Thyroid gland (tissue), 4 donors: ENCODE data around the gene COX8A.

Experiments
- POLR2A ChIP-seq, 2 donors: fragments of 450-650 bp; IDR thresholded peaks; one replicate each; pipeline ENCODE4 v1.6.1; 2017; ENCODE audit warnings: antibody characterized with exemption in 2 of 2, mild to moderate bottlenecking in 2 of 2, moderate library complexity in 1 of 2
- TF ChIP-seq, protein P1 (sequence below), 6 experiments: fragments of 200-600 bp in 3 of 6; fragments of 450-650 bp in 3 of 6; sonication (generic) in 3 of 6; IDR thresholded peaks; one replicate each; pipeline ENCODE4 v1.5.1; 2016 to 2019; ENCODE audit warnings: antibody characterized with exemption in 6 of 6, mild to moderate bottlenecking in 2 of 6, inconsistent platforms in 1 of 6, moderate library complexity in 1 of 6

DNA sequence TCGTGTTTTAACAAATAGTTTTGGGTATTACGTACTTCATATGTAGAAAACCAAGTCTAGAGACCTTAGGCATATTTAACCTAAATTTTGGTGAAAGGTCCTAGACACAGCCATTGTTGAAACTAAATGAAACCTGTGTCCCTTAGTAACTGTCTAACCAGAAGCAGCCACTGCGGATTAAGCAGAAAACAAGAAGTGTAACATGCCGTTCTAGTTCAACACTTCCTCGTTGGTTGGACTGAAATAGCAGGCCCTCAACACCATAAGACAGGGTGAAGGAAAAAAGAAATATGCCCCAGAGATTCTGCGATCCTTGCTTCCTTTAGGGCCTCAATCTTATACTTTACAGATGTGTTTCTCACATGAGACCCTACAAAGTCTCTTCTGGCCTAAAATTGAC lies 33.6 kb upstream of the COX8A start:
- TF ChIP-seq, protein P1, sequence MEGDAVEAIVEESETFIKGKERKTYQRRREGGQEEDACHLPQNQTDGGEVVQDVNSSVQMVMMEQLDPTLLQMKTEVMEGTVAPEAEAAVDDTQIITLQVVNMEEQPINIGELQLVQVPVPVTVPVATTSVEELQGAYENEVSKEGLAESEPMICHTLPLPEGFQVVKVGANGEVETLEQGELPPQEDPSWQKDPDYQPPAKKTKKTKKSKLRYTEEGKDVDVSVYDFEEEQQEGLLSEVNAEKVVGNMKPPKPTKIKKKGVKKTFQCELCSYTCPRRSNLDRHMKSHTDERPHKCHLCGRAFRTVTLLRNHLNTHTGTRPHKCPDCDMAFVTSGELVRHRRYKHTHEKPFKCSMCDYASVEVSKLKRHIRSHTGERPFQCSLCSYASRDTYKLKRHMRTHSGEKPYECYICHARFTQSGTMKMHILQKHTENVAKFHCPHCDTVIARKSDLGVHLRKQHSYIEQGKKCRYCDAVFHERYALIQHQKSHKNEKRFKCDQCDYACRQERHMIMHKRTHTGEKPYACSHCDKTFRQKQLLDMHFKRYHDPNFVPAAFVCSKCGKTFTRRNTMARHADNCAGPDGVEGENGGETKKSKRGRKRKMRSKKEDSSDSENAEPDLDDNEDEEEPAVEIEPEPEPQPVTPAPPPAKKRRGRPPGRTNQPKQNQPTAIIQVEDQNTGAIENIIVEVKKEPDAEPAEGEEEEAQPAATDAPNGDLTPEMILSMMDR (IDR thresholded peaks at IDR 0.05) = no peak
- TF ChIP-seq POLR2A (IDR thresholded peaks at IDR 0.05) = no peak
